ENCODE data around the gene NIPAL3.

Gene NIPAL3

GRCh38 chr1:24415334-24415909, at the start of gene NIPAL3:
NIPAL3 (plus strand) TSS chr1:24415802; CDS start chr1:24419548, 3,746 bp downstream.
- peak; percentile 100 for DNase-seq

DNA sequence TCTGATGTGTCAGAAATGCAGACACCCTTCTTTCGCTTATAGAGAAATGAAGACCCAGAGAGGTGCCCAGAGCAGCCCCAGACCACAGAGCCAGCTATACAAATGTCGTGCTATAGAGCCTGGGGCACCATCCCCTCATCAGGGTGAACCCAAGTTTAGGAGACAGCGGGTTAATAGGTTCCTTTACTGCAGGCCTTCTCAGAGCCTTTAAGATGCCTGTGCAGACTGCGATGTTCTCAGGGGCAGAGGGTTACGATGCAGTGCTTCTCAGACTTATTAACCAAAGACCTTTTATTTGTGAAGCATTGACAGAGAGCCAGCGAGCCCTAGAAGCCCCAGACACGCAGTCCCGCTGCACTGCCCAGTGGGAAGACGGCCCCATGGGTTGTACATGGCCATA, 48.9 kb upstream of the NIPAL3 start:
- no peak for DNase-seq

DNA sequence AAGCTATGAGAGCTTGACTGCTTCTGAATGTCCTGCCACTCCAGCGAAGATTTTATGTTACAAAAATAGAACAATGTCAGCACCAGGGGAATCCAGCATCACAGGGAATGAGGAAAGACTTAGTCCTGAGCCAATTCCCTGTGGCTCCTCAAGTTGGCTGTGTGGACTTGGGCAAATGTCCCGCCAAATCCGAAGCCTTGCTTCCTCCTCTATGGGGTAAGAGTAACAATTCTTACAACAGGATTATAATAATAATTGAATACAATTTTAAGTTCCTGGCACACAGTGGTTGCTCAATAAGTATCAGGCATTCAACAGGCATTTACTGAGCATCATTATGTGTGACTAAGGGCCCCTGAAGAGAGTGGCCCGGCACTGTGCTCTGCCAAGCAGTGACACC, 46.4 kb upstream of the NIPAL3 start:
- DNase-seq, result no peak

- no peak for DNase-seq
These were observed 45.8 kb upstream of the NIPAL3 start for GRCh38 chr1:24369801-24370200.

DNA sequence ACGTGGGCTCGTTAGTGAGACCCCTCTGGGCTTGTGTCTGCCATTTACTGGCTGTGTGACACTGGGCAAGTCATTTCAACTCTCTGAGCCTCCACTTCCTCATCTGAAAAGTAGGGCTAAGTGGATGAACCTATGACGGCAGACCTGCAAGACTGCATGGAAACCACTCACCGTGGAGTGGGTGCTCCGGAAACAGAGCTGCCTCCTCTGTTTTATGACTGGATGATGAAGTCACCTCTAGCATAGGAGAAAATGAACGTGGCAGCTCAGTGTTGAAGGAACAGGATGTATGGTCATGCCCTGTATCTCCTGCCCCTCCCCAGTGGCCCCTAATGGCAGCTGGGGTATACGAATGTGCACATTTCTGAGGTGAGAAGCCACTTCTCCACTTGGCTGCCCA, 42.6 kb upstream of the NIPAL3 start:
- DNase-seq, result no peak

DNA sequence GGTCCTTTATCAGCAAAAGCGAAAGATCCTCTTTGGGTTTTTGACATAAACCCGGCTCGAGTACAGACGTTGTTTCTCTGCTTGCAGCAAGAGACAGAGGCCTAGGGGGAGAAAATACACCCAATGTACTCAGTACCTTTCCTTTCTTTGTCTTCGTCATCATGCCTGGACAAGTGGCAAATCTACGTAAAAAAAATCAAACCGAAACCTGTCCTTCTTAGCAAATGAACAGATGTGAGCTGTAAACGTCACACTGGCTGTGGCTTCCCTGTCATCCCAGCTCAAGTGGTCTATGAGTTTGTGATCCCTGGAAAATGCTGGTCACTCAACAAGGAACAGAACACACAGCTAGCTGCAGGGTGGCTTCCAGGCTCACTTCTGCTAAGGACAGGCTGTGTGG, 41.9 kb upstream of the NIPAL3 start:
- no peak for DNase-seq

- DNase-seq, result no peak
These were observed 40.5 kb upstream of the NIPAL3 start for GRCh38 chr1:24374891-24375786.

DNA sequence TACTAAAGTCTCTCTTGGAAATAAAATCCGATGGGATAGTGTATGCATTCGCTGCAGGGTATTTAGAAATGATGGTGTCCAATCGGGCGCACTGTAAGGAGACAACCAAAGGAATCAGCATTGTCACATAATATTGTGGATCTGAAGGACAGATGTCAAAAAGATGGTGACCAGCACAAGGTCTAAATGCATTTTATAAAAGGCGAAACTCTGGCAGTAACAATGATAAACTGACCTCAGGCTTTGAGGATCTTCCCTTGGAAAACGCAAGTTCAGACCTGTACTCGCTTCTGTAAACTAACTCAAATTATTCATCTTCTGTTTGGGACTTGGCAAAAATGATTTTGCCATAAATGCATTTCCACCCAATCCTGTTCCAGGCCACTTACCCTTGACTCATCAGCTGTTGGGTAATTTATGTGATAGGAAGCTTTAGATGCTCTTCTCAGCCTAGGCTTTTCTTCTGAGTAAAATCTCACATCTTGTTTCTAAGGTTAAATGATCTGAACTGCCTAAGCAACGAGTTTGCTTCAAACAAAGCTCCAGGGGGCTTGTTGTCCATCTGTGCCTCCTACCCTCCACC, 35.8 kb upstream of the NIPAL3 start:
- no peak for DNase-seq

- no peak for DNase-seq
These were observed 35.1 kb upstream of the NIPAL3 start for GRCh38 chr1:24380508-24380907.

- DNase-seq, result no peak
These were observed 34.3 kb upstream of the NIPAL3 start for GRCh38 chr1:24381256-24381655.

DNA sequence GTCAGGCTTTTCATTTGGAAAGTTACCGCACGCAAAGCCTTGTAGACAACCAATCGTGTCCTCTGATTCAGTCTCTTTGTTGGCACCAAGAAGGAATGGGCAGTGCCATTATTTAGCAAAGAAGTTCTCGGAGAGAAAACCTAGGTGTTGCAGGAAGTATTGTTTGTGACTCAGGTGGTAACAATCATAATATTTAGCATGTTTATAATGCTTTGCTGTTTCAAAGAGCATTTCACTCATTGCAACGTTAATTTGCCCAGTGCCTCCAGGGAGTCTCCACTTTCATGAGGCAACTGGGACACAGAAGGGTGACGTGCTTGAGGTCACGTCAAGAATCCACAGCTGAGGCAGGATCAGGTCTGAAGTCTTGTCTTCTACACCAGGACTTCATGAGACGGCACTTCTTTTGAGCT, 33.4 kb upstream of the NIPAL3 start:
- no peak for DNase-seq

DNA sequence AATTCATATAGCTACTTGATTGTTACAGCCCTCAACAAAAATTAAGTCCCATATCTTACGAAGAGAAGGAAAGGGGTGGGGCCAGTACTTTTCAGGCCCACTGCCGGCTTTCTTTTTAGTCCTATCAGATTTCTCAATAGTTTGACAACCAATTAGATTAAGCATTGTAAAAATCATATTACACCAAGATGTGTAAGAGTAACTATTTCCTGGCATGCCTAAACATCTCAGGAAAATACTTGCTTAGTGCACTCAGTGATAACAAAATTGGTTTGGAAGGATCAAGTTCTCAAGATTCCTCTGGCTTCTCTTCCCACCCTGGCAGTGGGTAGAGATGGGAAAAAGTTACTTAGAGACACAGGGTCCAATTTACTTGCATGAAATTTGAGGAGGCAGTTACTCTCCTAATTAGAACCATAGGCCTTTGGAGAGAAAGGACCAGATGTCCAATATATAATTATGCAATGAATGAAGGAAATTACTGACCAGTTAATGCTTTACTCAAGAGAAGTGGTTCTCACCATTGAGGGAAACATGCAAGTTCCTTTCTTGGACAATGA, 32.1 kb upstream of the NIPAL3 start:
- no peak for DNase-seq

DNA sequence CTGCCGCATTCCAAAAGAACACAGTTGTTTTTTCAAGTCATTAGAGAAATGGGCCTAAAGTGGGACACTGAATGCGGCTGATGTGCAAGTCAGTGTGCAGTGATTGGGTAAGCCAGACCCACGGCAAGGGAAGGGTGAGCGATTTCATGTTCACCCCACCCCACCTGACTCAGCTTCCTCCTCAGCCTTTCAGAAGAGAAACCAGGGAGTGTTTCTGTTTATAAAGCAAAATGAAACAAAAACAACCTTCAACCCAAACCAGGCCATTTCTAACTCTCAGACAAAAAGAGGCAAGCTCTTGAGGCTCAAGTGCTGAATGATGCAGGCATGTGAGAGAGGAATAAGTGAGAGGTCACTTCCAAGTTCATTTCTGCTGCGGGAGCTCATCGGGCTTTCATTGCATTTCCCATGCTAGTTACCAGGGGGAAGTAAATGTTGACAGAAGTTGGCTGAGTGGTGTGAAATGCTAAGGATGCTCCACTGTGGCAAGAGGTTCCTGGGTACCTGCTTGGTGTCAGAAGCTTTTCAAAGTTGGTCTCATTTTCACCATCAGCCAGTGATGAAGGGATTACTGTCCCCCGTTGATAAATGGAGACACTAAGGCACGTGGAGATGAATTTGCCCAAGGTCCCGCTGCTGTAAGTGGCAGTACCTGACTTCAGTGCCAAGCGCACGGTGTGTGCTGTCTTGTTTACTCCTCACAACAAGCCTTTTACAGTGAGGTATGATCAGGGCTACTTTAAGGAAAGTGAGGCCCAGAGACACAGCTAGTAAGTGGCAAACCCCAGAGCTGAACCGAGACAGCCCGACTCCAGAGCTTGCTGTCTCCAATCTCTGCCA, 31.1 kb upstream of the NIPAL3 start:
- DNase-seq, result peak; percentile 11

GRCh38 chr1:24385160-24385940, 30.3 kb upstream of the NIPAL3 start:
- peak; percentile 36 for DNase-seq

DNA sequence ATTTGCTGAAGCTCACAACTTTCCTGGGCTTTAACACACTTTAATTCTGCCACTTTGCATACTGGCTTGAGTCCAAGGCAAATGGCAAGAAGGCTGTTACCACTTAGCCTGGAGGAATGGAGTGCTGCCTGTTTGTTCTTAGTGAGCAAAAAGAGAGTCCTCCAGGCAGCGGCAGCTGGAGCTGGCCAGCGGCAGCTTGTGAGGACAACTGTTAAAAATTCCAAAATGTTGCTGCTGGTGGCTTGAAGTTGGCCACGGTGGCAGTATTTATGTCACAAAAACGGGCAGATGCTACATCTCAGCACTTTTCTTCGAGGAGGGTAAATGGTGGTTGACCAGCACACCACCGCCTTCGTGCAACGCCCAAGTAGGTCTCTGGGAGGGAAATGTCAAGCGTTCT, 29.4 kb upstream of the NIPAL3 start:
- DNase-seq, result no peak

DNA sequence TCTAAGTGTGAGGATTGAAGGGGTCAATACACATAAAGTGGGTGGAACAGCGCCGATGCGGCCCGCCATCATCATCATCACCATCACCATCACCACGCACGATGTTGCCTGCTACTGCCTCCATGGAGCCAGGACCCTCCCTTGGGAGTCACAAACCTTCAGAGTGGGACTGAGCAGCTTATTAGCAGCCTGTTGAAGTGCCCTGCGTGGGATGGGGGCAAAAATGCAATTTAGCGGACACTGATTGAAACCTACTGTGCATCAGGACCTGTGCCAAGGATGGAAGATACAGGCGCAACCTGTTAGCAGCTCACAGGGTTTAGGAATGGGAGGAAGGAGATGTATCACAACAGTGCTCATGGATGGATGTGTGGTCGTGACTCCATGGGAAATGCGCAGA, 28.7 kb upstream of the NIPAL3 start:
- DNase-seq, result no peak

- no peak for DNase-seq
These were observed 27.9 kb upstream of the NIPAL3 start for GRCh38 chr1:24387636-24388175.

GRCh38 chr1:24388331-24388885, 27.2 kb upstream of the NIPAL3 start:
- no peak for DNase-seq

DNA sequence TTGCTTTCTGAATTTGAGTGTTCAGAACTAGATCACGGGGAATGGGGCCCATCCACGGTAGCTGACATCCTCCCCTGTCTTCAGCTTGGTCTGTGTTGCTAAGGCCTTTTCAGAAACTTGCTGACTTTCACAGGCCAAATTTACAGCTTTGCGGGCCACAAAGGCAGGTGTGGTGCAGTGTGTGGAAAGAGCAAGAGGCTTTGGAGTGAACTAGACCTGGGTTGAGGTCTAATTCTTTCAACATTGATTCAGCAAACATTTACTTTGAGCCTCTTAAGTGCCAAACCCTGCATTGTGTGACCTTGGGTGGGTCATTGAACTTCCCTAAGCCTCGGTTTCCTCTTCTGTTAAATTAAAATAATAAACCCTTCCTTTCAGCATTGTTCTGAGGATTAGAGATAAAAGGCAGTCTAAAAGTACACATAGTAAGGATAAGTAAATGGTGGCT, 26.3 kb upstream of the NIPAL3 start:
- DNase-seq, result peak; percentile 17

DNA sequence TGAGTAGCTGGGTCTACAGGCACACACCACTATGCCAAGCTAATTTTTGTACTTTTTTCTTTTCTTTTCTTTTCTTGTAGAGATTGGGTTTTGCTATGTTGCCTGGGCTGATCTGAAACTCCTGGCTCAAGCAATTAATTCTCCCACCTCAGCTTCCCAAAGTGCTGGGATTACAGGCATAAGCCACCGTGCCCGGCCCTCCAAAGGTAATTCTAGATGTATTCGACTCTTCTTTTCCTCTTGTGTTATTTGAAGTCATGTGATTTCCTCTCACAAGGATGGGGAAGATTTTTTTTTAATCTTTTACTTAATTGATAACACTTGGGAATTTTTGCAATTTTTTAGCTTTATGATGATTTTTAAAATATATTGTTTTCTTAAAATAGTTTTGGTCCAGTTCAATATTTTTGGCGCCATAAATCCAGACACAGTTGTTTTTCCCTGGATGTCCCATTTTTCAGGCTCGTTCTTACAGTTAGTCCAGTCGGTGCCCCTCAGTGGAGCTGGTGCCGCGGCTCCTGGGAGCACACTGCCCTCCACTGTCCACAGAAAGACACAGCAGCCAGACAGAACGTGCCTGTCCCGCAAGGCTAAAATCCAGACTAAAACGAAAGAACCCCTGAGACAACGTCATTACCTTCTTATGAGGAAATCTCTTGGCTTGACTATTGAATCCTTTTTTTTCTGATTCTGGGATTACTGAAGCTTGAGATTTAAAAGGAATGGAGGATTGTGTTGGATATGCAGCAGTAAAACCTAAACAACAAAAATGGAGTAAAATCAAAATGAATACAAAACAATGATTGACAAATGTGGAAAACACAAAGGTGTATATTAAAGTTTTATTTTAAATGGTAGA, 24.4 kb upstream of the NIPAL3 start:
- peak; percentile 88 for DNase-seq
